ENCODE data around the gene AKAP6. TPM values are rescaled to one million over a fixed set of nuclear protein-coding genes. Genes with fewer than 3 reads are reported as not detected.

Gene AKAP6
- total and polyA plus RNA-seq, 2 experiments from 2014 or later = 0.38 to 0.42 TPM

DNA sequence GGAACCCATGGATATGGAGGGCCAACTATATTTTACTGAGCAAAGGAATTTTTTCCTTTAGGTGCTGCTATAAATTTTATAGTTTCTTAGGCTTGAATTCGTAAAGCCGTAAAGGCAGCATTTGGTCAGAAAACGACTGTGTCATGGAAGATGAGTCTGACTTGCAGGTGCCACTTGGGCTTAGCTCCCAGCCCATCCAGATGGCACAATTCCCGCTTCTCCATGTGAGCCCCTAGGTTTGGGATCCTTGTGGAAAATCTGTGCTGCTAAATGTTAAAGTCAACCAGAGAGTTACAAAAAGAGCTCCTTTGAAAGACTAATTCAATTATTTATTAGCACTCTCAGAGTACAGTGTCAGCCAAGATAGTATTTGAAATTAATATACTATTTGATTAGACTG is 489.5 kb downstream of the AKAP6 start (continued):
- TF ChIP-seq, protein P1, sequence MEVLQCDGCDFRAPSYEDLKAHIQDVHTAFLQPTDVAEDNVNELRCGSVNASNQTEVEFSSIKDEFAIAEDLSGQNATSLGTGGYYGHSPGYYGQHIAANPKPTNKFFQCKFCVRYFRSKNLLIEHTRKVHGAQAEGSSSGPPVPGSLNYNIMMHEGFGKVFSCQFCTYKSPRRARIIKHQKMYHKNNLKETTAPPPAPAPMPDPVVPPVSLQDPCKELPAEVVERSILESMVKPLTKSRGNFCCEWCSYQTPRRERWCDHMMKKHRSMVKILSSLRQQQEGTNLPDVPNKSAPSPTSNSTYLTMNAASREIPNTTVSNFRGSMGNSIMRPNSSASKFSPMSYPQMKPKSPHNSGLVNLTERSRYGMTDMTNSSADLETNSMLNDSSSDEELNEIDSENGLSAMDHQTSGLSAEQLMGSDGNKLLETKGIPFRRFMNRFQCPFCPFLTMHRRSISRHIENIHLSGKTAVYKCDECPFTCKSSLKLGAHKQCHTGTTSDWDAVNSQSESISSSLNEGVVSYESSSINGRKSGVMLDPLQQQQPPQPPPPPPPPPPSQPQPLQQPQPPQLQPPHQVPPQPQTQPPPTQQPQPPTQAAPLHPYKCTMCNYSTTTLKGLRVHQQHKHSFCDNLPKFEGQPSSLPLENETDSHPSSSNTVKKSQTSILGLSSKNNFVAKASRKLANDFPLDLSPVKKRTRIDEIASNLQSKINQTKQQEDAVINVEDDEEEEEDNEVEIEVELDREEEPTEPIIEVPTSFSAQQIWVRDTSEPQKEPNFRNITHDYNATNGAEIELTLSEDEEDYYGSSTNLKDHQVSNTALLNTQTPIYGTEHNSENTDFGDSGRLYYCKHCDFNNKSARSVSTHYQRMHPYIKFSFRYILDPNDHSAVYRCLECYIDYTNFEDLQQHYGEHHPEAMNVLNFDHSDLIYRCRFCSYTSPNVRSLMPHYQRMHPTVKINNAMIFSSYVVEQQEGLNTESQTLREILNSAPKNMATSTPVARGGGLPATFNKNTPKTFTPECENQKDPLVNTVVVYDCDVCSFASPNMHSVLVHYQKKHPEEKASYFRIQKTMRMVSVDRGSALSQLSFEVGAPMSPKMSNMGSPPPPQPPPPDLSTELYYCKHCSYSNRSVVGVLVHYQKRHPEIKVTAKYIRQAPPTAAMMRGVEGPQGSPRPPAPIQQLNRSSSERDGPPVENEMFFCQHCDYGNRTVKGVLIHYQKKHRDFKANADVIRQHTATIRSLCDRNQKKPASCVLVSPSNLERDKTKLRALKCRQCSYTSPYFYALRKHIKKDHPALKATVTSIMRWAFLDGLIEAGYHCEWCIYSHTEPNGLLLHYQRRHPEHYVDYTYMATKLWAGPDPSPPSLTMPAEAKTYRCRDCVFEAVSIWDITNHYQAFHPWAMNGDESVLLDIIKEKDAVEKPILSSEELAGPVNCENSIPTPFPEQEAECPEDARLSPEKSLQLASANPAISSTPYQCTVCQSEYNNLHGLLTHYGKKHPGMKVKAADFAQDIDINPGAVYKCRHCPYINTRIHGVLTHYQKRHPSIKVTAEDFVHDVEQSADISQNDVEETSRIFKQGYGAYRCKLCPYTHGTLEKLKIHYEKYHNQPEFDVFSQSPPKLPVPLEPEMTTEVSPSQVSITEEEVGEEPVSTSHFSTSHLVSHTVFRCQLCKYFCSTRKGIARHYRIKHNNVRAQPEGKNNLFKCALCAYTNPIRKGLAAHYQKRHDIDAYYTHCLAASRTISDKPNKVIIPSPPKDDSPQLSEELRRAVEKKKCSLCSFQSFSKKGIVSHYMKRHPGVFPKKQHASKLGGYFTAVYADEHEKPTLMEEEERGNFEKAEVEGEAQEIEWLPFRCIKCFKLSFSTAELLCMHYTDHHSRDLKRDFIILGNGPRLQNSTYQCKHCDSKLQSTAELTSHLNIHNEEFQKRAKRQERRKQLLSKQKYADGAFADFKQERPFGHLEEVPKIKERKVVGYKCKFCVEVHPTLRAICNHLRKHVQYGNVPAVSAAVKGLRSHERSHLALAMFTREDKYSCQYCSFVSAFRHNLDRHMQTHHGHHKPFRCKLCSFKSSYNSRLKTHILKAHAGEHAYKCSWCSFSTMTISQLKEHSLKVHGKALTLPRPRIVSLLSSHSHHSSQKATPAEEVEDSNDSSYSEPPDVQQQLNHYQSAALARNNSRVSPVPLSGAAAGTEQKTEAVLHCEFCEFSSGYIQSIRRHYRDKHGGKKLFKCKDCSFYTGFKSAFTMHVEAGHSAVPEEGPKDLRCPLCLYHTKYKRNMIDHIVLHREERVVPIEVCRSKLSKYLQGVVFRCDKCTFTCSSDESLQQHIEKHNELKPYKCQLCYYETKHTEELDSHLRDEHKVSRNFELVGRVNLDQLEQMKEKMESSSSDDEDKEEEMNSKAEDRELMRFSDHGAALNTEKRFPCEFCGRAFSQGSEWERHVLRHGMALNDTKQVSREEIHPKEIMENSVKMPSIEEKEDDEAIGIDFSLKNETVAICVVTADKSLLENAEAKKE (CRISPR knock-in tag; IDR thresholded peaks at IDR 0.05) = no peak
- TF ChIP-seq ETS1 (IDR thresholded peaks at IDR 0.05) (no peak), EZH2 (IDR thresholded peaks at IDR 0.05; ENCODE audit: low read depth, unreplicated experiment) (no peak)

DNA sequence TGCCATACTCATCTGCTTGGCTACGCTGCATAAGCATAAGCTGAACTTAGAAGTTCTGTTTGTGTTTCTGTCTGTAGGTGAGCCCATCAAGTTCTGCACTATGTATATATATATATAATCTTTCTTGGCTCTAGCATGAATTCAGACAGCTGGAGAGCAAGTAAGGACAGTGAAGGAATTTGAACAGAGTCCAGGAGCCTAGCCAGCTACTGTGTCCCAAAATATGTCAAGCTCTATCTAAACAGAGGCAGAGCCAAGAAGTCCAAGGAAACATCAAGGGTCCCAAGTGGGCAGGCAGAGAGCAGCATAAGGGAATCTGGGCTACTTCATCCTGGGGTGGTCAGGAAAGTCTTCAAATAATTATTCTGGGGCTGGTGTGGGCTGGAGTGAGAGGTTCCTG is 491.1 kb downstream of the AKAP6 start:
- ATAC-seq = no peak
- H3K27ac ChIP-seq (ENCODE audit: low read depth) = no peak overlapping the region
- H2AFZ ChIP-seq = no peak overlapping the region
- H3K27ac Mint-ChIP-seq = no peak overlapping the region
- H3K9me2 ChIP-seq (ENCODE audit: insufficient read depth) = peaks cover 7% of the 10 kb centered on the region; the same call in 1 of the 2 replicates
- H3K4me1 ChIP-seq (ENCODE audit: insufficient read depth) = no peaks in the 10 kb centered on the region
- H3K4me2 ChIP-seq = no peak overlapping the region
- H3K36me3 Mint-ChIP-seq (ENCODE audit: low read depth) = no peaks in the 10 kb centered on the region
- no peaks in the 10 kb centered on the region for H3K36me3 ChIP-seq (ENCODE audit: insufficient read depth)
- H3K27me3 Mint-ChIP-seq (ENCODE audit: insufficient read depth, low read depth, poor library complexity) = peaks cover 2% of the 10 kb centered on the region
- no peaks in the 10 kb centered on the region for H4K20me1 ChIP-seq (replicated peaks; ENCODE audit: insufficient read depth)
- no peaks in the 10 kb centered on the region for H3K9me3 Mint-ChIP-seq
- H3F3A ChIP-seq (replicated peaks; ENCODE audit: low read depth) = no peaks in the 10 kb centered on the region
- no peak overlapping the region for H3K4me3 Mint-ChIP-seq
- H3K4me3 ChIP-seq = no peak overlapping the region
- DNase-seq (ENCODE audit: low spot score) = no peak
- H3K27me3 ChIP-seq (ENCODE audit: insufficient read depth) = no peaks in the 10 kb centered on the region
- no peaks in the 10 kb centered on the region for H3K79me2 ChIP-seq (replicated peaks; ENCODE audit: insufficient read depth)
- no peaks in the 10 kb centered on the region for H3K4me1 Mint-ChIP-seq
- TF ChIP-seq STAT1 (IDR thresholded peaks at IDR 0.05; ENCODE audit: unreplicated experiment) (no peak), ZNF331 (CRISPR knock-in tag; IDR thresholded peaks at IDR 0.05; ENCODE audit: low read depth) (no peak), EZH2phosphoT487 (IDR thresholded peaks at IDR 0.05; ENCODE audit: unreplicated experiment) (no peak), POLR2AphosphoS5 (IDR thresholded peaks at IDR 0.05; ENCODE audit: low read depth) (no peak), JUNB (IDR thresholded peaks at IDR 0.05; ENCODE audit: unreplicated experiment) (no peak), ZNF114 (CRISPR knock-in tag; IDR thresholded peaks at IDR 0.05) (no peak), EZH2 (IDR thresholded peaks at IDR 0.05; ENCODE audit: low read depth, unreplicated experiment) (no peak), ETS1 (IDR thresholded peaks at IDR 0.05) (no peak)
- TF ChIP-seq, protein P2, sequence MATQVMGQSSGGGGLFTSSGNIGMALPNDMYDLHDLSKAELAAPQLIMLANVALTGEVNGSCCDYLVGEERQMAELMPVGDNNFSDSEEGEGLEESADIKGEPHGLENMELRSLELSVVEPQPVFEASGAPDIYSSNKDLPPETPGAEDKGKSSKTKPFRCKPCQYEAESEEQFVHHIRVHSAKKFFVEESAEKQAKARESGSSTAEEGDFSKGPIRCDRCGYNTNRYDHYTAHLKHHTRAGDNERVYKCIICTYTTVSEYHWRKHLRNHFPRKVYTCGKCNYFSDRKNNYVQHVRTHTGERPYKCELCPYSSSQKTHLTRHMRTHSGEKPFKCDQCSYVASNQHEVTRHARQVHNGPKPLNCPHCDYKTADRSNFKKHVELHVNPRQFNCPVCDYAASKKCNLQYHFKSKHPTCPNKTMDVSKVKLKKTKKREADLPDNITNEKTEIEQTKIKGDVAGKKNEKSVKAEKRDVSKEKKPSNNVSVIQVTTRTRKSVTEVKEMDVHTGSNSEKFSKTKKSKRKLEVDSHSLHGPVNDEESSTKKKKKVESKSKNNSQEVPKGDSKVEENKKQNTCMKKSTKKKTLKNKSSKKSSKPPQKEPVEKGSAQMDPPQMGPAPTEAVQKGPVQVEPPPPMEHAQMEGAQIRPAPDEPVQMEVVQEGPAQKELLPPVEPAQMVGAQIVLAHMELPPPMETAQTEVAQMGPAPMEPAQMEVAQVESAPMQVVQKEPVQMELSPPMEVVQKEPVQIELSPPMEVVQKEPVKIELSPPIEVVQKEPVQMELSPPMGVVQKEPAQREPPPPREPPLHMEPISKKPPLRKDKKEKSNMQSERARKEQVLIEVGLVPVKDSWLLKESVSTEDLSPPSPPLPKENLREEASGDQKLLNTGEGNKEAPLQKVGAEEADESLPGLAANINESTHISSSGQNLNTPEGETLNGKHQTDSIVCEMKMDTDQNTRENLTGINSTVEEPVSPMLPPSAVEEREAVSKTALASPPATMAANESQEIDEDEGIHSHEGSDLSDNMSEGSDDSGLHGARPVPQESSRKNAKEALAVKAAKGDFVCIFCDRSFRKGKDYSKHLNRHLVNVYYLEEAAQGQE (IDR thresholded peaks at IDR 0.05; ENCODE audit: unreplicated experiment) = no peak
- TF ChIP-seq, protein P3, sequence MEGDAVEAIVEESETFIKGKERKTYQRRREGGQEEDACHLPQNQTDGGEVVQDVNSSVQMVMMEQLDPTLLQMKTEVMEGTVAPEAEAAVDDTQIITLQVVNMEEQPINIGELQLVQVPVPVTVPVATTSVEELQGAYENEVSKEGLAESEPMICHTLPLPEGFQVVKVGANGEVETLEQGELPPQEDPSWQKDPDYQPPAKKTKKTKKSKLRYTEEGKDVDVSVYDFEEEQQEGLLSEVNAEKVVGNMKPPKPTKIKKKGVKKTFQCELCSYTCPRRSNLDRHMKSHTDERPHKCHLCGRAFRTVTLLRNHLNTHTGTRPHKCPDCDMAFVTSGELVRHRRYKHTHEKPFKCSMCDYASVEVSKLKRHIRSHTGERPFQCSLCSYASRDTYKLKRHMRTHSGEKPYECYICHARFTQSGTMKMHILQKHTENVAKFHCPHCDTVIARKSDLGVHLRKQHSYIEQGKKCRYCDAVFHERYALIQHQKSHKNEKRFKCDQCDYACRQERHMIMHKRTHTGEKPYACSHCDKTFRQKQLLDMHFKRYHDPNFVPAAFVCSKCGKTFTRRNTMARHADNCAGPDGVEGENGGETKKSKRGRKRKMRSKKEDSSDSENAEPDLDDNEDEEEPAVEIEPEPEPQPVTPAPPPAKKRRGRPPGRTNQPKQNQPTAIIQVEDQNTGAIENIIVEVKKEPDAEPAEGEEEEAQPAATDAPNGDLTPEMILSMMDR (conservative IDR thresholded peaks at IDR 0.05; ENCODE audit: low read depth in 2 of 2) = no peak

Data from GM23338 (cell line).